HepG2 (cell line): ENCODE measurements around the gene SUDS3. TPM values are rescaled to one million over a fixed set of nuclear protein-coding genes. Genes with fewer than 3 reads are reported as not detected.

ENCODE experiments used
- HMGXB4 ChIP-seq, 2 experiments: sonication (generic) in 1 of 2; formaldehyde crosslinking in 1 of 2; IDR thresholded peaks; 2 replicates each; pipeline versions ENCODE4 v1.4.0 to v1.6.1; 2018 to 2020; ENCODE audit warnings: missing genetic modification reagents in 2 of 2, borderline replicate concordance in 1 of 2, low read depth in 1 of 2, mild to moderate bottlenecking in 1 of 2, missing biosample characterization in 1 of 2
- HNRNPLL ChIP-seq: fragments of 200-400 bp; formaldehyde crosslinking; IDR thresholded peaks from 2 replicates; pipeline ENCODE4 v1.6.1; 2017; ENCODE audit warnings: mild to moderate bottlenecking, low read depth, low read length; ENCODE audit not compliant: poor library complexity, severe bottlenecking
- MATR3 ChIP-seq: sonication (generic); formaldehyde crosslinking; IDR thresholded peaks from 2 replicates; pipeline ENCODE4 v1.4.0; 2020; ENCODE audit warnings: missing genetic modification reagents
- NFKB2 ChIP-seq: sonication (generic); formaldehyde crosslinking; IDR thresholded peaks from 2 replicates; pipeline ENCODE4 v1.4.0; 2020; ENCODE audit warnings: missing genetic modification reagents, borderline replicate concordance
- REPIN1 ChIP-seq: sonication (generic); formaldehyde crosslinking; IDR thresholded peaks from 2 replicates; pipeline ENCODE4 v1.8.0; 2022; ENCODE audit warnings: missing genetic modification reagents, low read depth, mild to moderate bottlenecking, borderline replicate concordance
- REXO4 ChIP-seq: sonication (generic); formaldehyde crosslinking; IDR thresholded peaks from 2 replicates; pipeline ENCODE4 v1.8.0; 2022; ENCODE audit warnings: missing genetic modification reagents, mild to moderate bottlenecking, borderline replicate concordance
- SMAD1 ChIP-seq: sonication (generic); formaldehyde crosslinking; IDR thresholded peaks from 2 replicates; pipeline ENCODE4 v1.4.0; 2020; ENCODE audit warnings: missing genetic modification reagents, low read depth, mild to moderate bottlenecking, borderline replicate concordance
- ZFP41 ChIP-seq: sonication (generic); formaldehyde crosslinking; IDR thresholded peaks from 2 replicates; pipeline ENCODE4 v1.4.0; 2020; ENCODE audit warnings: mild to moderate bottlenecking, missing genetic modification reagents, borderline replicate concordance
- ZKSCAN1 ChIP-seq: fragments of 150-350 bp; IDR thresholded peaks from 2 replicates; pipeline ENCODE4 v1.6.1; 2014; ENCODE audit warnings: low read length
- ZNF224 ChIP-seq: sonication (generic); formaldehyde crosslinking; IDR thresholded peaks from 2 replicates; pipeline ENCODE4 v1.5.0; 2020; ENCODE audit warnings: mild to moderate bottlenecking, missing genetic modification reagents
- ZNF572 ChIP-seq: sonication (generic); formaldehyde crosslinking; IDR thresholded peaks from 2 replicates; pipeline ENCODE4 v1.5.1; 2020; ENCODE audit warnings: mild to moderate bottlenecking, missing genetic modification reagents
- polyA plus RNA-seq, 8 experiments: library from polyadenylated mRNA; depleted of rRNA in 3 of 8; stranded (reverse) in 7 of 8; unstranded in 1 of 8; fragments of >200 nt; fragmentation: Illumina TruSeq in 4 of 8; extraction: Trizol in 4 of 8; gene quantifications; 2 replicates each; pipeline versions ENCODE4 v1.2.1 to v1.2.3, GENCODE V29; 2011 to 2016; ENCODE audit warnings: low read depth in 4 of 8, missing spikeins in 1 of 8, mixed read lengths in 1 of 8; ENCODE audit not compliant: insufficient read depth in 1 of 8
- total RNA-seq, 5 experiments: library from RNA; depleted of rRNA; stranded (reverse); fragments of >200 nt; fragmentation: Illumina TruSeq; extraction: Trizol; gene quantifications; 2 replicates each; pipeline ENCODE4 v1.2.3, GENCODE V29; 2016; ENCODE audit warnings: low read depth in 1 of 5
- TF ChIP-seq, protein P1 (sequence below): IDR thresholded peaks from 2 replicates; pipeline ENCODE4 v1.6.1; 2016; ENCODE audit warnings: control low read depth
- TF ChIP-seq, protein P2 (sequence below): sonication (generic); formaldehyde crosslinking; IDR thresholded peaks from 2 replicates; pipeline ENCODE4 v1.4.0; 2020; ENCODE audit warnings: missing genetic modification reagents, borderline replicate concordance
- TF ChIP-seq, protein P3 (sequence below): IDR thresholded peaks from 2 replicates; pipeline ENCODE4 v1.4.0; 2020; ENCODE audit warnings: mild to moderate bottlenecking, missing genetic modification reagents
- TF ChIP-seq, protein P4 (sequence below): sonication (generic); formaldehyde crosslinking; IDR thresholded peaks from 2 replicates; pipeline ENCODE4 v1.4.0; 2020; ENCODE audit warnings: mild to moderate bottlenecking, missing genetic modification reagents

Gene SUDS3
- total and polyA plus RNA-seq, 2 of the 13 experiments (the other 11 are each of a cell fraction or from before 2014, with no cell fraction given), result 20.2 to 33.1 TPM

DNA sequence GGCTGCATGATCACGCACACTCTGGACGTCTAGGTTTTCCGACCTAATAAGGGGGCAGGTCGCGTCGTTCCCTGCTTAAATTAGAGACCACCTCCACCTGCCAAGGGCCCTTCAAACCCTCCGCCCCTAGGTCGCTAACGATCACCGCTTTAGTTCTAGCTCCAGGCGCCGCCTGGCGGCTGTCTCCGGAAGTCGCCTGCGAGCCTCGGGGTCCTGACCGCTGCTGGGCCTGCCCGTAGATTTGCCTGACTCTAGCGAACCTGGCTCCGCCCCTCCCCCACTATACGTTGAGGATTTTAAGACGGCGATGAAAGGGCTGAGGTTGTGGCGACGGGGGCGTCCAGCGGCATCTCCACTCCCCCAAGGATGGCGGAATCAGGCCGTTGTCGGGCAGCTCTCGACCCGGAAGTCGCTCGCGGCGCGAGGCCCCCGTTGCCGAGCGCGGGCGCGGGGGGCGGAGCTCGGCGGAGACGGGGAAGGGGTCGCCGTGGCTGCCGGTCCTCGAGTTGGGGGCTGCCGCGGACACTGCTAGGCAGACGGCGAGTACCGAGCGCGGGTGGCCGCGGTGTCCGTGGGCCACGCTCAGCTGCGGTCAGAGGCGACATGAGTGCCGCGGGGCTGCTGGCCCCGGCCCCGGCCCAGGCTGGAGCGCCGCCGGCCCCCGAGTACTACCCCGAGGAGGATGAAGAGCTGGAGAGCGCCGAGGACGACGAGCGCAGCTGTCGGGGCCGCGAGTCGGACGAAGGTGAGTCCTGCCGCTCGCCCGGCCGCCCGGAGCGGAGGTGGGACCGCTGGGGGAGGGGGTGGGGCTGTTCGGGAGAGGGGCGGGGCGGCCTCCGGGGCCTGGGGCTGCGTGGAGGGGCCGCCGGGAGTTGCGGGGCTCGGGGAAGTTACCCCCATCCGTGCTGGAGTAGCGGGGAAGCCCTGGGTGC lies at the start of gene SUDS3 (continued):
- TF ChIP-seq, protein P1, sequence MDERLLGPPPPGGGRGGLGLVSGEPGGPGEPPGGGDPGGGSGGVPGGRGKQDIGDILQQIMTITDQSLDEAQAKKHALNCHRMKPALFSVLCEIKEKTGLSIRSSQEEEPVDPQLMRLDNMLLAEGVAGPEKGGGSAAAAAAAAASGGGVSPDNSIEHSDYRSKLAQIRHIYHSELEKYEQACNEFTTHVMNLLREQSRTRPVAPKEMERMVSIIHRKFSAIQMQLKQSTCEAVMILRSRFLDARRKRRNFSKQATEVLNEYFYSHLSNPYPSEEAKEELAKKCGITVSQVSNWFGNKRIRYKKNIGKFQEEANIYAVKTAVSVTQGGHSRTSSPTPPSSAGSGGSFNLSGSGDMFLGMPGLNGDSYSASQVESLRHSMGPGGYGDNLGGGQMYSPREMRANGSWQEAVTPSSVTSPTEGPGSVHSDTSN (CRISPR knock-in tag), result no peak
- TF ChIP-seq, protein P2, sequence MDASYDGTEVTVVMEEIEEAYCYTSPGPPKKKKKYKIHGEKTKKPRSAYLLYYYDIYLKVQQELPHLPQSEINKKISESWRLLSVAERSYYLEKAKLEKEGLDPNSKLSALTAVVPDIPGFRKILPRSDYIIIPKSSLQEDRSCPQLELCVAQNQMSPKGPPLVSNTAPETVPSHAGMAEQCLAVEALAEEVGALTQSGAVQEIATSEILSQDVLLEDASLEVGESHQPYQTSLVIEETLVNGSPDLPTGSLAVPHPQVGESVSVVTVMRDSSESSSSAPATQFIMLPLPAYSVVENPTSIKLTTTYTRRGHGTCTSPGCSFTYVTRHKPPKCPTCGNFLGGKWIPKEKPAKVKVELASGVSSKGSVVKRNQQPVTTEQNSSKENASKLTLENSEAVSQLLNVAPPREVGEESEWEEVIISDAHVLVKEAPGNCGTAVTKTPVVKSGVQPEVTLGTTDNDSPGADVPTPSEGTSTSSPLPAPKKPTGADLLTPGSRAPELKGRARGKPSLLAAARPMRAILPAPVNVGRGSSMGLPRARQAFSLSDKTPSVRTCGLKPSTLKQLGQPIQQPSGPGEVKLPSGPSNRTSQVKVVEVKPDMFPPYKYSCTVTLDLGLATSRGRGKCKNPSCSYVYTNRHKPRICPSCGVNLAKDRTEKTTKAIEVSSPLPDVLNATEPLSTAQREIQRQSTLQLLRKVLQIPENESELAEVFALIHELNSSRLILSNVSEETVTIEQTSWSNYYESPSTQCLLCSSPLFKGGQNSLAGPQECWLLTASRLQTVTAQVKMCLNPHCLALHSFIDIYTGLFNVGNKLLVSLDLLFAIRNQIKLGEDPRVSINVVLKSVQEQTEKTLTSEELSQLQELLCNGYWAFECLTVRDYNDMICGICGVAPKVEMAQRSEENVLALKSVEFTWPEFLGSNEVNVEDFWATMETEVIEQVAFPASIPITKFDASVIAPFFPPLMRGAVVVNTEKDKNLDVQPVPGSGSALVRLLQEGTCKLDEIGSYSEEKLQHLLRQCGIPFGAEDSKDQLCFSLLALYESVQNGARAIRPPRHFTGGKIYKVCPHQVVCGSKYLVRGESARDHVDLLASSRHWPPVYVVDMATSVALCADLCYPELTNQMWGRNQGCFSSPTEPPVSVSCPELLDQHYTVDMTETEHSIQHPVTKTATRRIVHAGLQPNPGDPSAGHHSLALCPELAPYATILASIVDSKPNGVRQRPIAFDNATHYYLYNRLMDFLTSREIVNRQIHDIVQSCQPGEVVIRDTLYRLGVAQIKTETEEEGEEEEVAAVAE (CRISPR knock-in tag), result no peak
- no peak for TF ChIP-seq MATR3
- TF ChIP-seq ZNF572 (CRISPR knock-in tag), result peak; percentile 97
- no peak for TF ChIP-seq REXO4
- no peak; the same call in 1 of the 2 replicates for TF ChIP-seq NFKB2 (CRISPR knock-in tag)
- no peak for TF ChIP-seq ZNF224 (CRISPR knock-in tag)
- TF ChIP-seq REPIN1, result peak; percentile 80; the same call in 1 of the 2 replicates
- TF ChIP-seq SMAD1 (CRISPR knock-in tag), result no peak
- TF ChIP-seq, protein P3, sequence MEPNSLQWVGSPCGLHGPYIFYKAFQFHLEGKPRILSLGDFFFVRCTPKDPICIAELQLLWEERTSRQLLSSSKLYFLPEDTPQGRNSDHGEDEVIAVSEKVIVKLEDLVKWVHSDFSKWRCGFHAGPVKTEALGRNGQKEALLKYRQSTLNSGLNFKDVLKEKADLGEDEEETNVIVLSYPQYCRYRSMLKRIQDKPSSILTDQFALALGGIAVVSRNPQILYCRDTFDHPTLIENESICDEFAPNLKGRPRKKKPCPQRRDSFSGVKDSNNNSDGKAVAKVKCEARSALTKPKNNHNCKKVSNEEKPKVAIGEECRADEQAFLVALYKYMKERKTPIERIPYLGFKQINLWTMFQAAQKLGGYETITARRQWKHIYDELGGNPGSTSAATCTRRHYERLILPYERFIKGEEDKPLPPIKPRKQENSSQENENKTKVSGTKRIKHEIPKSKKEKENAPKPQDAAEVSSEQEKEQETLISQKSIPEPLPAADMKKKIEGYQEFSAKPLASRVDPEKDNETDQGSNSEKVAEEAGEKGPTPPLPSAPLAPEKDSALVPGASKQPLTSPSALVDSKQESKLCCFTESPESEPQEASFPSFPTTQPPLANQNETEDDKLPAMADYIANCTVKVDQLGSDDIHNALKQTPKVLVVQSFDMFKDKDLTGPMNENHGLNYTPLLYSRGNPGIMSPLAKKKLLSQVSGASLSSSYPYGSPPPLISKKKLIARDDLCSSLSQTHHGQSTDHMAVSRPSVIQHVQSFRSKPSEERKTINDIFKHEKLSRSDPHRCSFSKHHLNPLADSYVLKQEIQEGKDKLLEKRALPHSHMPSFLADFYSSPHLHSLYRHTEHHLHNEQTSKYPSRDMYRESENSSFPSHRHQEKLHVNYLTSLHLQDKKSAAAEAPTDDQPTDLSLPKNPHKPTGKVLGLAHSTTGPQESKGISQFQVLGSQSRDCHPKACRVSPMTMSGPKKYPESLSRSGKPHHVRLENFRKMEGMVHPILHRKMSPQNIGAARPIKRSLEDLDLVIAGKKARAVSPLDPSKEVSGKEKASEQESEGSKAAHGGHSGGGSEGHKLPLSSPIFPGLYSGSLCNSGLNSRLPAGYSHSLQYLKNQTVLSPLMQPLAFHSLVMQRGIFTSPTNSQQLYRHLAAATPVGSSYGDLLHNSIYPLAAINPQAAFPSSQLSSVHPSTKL, result peak; percentile 39; the same call in 1 of the 2 replicates
- no peak for TF ChIP-seq ZKSCAN1
- TF ChIP-seq HMGXB4 (CRISPR knock-in tag; IDR thresholded peaks at IDR 0.05; ENCODE audit: borderline replicate concordance in 1 of 2, low read depth in 1 of 2), result peak; percentile 92 to 95; a peak in 3 of 4 replicates
- TF ChIP-seq HNRNPLL, result peak; percentile 57
- TF ChIP-seq, protein P4, sequence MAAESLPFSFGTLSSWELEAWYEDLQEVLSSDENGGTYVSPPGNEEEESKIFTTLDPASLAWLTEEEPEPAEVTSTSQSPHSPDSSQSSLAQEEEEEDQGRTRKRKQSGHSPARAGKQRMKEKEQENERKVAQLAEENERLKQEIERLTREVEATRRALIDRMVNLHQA, result no peak
- TF ChIP-seq ZFP41, result no peak
